CD4-positive, alpha-beta T cell treated with Interleukin-1 beta for 1 hour (primary cell): ENCODE results near the gene RNF220.

ENCODE experiments used
- DNase-seq, 2 donors: peaks; one replicate each; pipeline ENCODE4 v3.0.0-alpha.2; 2020 to 2022

The RNF220 gene

GRCh38 chr1:44405031-44405797 lies at the start of gene RNF220:
Gene RNF220, plus strand, starts transcription at chr1:44405255.
- peak; percentile 53 to 54 for DNase-seq

- peak in 1 of 2 donors; percentile 3 for DNase-seq
Measured at GRCh38 chr1:44355582-44356305, 49.3 kb upstream of the RNF220 start.

GRCh38 chr1:44357710-44358109 lies 47.3 kb upstream of the RNF220 start:
- DNase-seq = no peak

GRCh38 chr1:44359234-44359935 lies 45.7 kb upstream of the RNF220 start:
- no peak for DNase-seq

- DNase-seq = no peak
Measured at GRCh38 chr1:44361478-44361877, 43.6 kb upstream of the RNF220 start.

GRCh38 chr1:44366371-44366975 lies 38.6 kb upstream of the RNF220 start:
- no peak for DNase-seq

GRCh38 chr1:44367944-44368343 lies 37.1 kb upstream of the RNF220 start:
- no peak for DNase-seq

GRCh38 chr1:44368471-44369151 lies 36.4 kb upstream of the RNF220 start:
- no peak for DNase-seq

GRCh38 chr1:44371206-44371605 lies 33.8 kb upstream of the RNF220 start:
- DNase-seq = no peak

- no peak for DNase-seq
Measured at GRCh38 chr1:44375547-44375946, 29.5 kb upstream of the RNF220 start.

- DNase-seq = peak; percentile 46 to 51
Measured at GRCh38 chr1:44377925-44378784, 26.9 kb upstream of the RNF220 start.

GRCh38 chr1:44380666-44381177 lies 24.3 kb upstream of the RNF220 start:
- DNase-seq = no peak

- no peak for DNase-seq
Measured at GRCh38 chr1:44388551-44388950, 16.5 kb upstream of the RNF220 start.

- no peak for DNase-seq
Measured at GRCh38 chr1:44389437-44389836, 15.6 kb upstream of the RNF220 start.

GRCh38 chr1:44390277-44390676 lies 14.8 kb upstream of the RNF220 start:
- DNase-seq = no peak

- no peak for DNase-seq
Measured at GRCh38 chr1:44401256-44402228, 3.5 kb upstream of the RNF220 start.

GRCh38 chr1:44405798-44406736 lies 1.0 kb downstream of the RNF220 start:
- DNase-seq = peak in 1 of 2 donors; percentile 27

- peak in 1 of 2 donors; percentile 31 for DNase-seq
Measured at GRCh38 chr1:44406737-44407429, 1.8 kb downstream of the RNF220 start.
